HG03280 (cell line): ENCODE measurements around the gene SLC26A2.

Source experiments
- ATAC-seq: cut with Tn5 transposase; IDR thresholded peaks from one replicate; pipeline ENCODE4 v1.9.1; 2021; ENCODE audit warnings: mild to moderate bottlenecking, moderate library complexity; ENCODE audit not compliant: unreplicated experiment

SLC26A2 gene

GRCh38 chr5:150035139-150035895, 74.8 kb downstream of the SLC26A2 start:
- peak; percentile 88 for ATAC-seq

GRCh38 chr5:150036513-150036912, 76.0 kb downstream of the SLC26A2 start:
- no peak for ATAC-seq
